ENCODE data around the gene IGF2BP2.
"Not testable (repeated sequence)": the region's sequence is repeated elsewhere in the genome, so short reads cannot be mapped to it uniquely, and the experiment has no call there.

The IGF2BP2 gene

GRCh38 chr3:185778094-185778493 is 46.7 kb downstream of the IGF2BP2 start:
- WGBS, 2 donors (ENCODE audit: extremely low coverage in 2 of 2, insufficient read length in 2 of 2, insufficient replicate concordance in 1 of 2) = no CpG with 5 or more reads among the region's 4 CpGs
- Histone ChIP-seq H3K27ac (replicated peaks; ENCODE audit: low read length) (no peak overlapping the region), H3K4me2 (ENCODE audit: insufficient read depth, low read length, poor library complexity, severe bottlenecking) (no peak overlapping the region), H2BK120ac (ENCODE audit: low read depth, low read length) (no peak overlapping the region), H3K4ac (ENCODE audit: low read length) (no peak overlapping the region), H3K4me3 (ENCODE audit: low read length in 2 of 2) (no peak overlapping the region), H3K14ac (ENCODE audit: low read length) (no peak overlapping the region), H3K18ac (ENCODE audit: low read length) (no peak overlapping the region), H2AFZ (ENCODE audit: low read length) (no peak overlapping the region), H3K9me3 (replicated peaks in 1 of 2; ENCODE audit: control insufficient read depth in 2 of 2, insufficient read depth in 1 of 2, low read depth in 1 of 2, low read length in 2 of 2) (no peaks in the 10 kb centered on the region), H3K23ac (ENCODE audit: low read depth, low read length, poor library complexity) (no peak overlapping the region), H2BK12ac (ENCODE audit: low read length) (no peak overlapping the region), H2AK5ac (ENCODE audit: low read depth, low read length) (no peak overlapping the region), H3K27me3 (ENCODE audit: control insufficient read depth in 3 of 3, insufficient read depth in 3 of 3, low read depth in 1 of 3, low read length in 3 of 3) (no peaks in the 10 kb centered on the region), H3K4me1 (ENCODE audit: control insufficient read depth in 2 of 2, insufficient read depth in 1 of 2, low read depth in 1 of 2, low read length in 2 of 2) (peaks cover 4 to 6% of the 10 kb centered on the region in 2 donors), H3K36me3 (replicated peaks in 1 of 2; ENCODE audit: control insufficient read depth in 2 of 2, insufficient read depth in 2 of 2, low read length in 2 of 2) (peaks cover 0 to 11% of the 10 kb centered on the region in 2 donors), H3K79me1 (ENCODE audit: low read depth, low read length) (peaks cover 3% of the 10 kb centered on the region), H2BK15ac (ENCODE audit: low read length) (no peak overlapping the region), H3K9ac (ENCODE audit: low read depth, low read length, poor library complexity) (no peak overlapping the region), H4K8ac (ENCODE audit: low read depth, low read length) (no peak overlapping the region), H2BK5ac (ENCODE audit: low read length) (no peak overlapping the region), H4K91ac (ENCODE audit: low read depth, low read length, poor library complexity) (no peak overlapping the region)
- no peak for DNase-seq (ENCODE audit: low spot score)

GRCh38 chr3:185770109-185770508 is 54.7 kb downstream of the IGF2BP2 start:
- no peak for DNase-seq (ENCODE audit: low spot score)
- H3K4me3 ChIP-seq (ENCODE audit: low read length in 2 of 2) = no peak overlapping the region
- no peaks in the 10 kb centered on the region for H3K36me3 ChIP-seq (replicated peaks in 1 of 2; ENCODE audit: control insufficient read depth in 2 of 2, insufficient read depth in 2 of 2, low read length in 2 of 2)
- H3K14ac ChIP-seq (ENCODE audit: low read length) = no peak overlapping the region
- H2BK120ac ChIP-seq (ENCODE audit: low read depth, low read length) = no peak overlapping the region
- no peak overlapping the region for H3K27ac ChIP-seq (replicated peaks; ENCODE audit: low read length)
- H4K8ac ChIP-seq (ENCODE audit: low read depth, low read length) = no peak overlapping the region
- no peaks in the 10 kb centered on the region for H3K9me3 ChIP-seq (replicated peaks in 1 of 2; ENCODE audit: control insufficient read depth in 2 of 2, insufficient read depth in 1 of 2, low read depth in 1 of 2, low read length in 2 of 2)
- H2AK5ac ChIP-seq (ENCODE audit: low read depth, low read length) = no peak overlapping the region
- H3K79me1 ChIP-seq (ENCODE audit: low read depth, low read length) = peaks cover 9% of the 10 kb centered on the region
- no peak overlapping the region for H2BK5ac ChIP-seq (ENCODE audit: low read length)
- no peak overlapping the region for H2BK15ac ChIP-seq (ENCODE audit: low read length)
- H3K4me1 ChIP-seq (ENCODE audit: control insufficient read depth in 2 of 2, insufficient read depth in 1 of 2, low read depth in 1 of 2, low read length in 2 of 2) = peaks cover 7 to 11% of the 10 kb centered on the region in 2 donors
- no peak overlapping the region for H4K91ac ChIP-seq (ENCODE audit: low read depth, low read length, poor library complexity)
- no peak overlapping the region for H3K4ac ChIP-seq (ENCODE audit: low read length)
- no peak overlapping the region for H3K23ac ChIP-seq (ENCODE audit: low read depth, low read length, poor library complexity)
- H3K27me3 ChIP-seq (ENCODE audit: control insufficient read depth in 3 of 3, insufficient read depth in 3 of 3, low read depth in 1 of 3, low read length in 3 of 3) = no peaks in the 10 kb centered on the region
- WGBS, 2 donors (ENCODE audit: extremely low coverage in 2 of 2, insufficient read length in 2 of 2, insufficient replicate concordance in 1 of 2) = no CpG with 5 or more reads among the region's 8 CpGs
- H3K18ac ChIP-seq (ENCODE audit: low read length) = no peak overlapping the region
- H2AFZ ChIP-seq (ENCODE audit: low read length) = no peak overlapping the region
- no peak overlapping the region for H3K9ac ChIP-seq (ENCODE audit: low read depth, low read length, poor library complexity)
- no peak overlapping the region for H3K4me2 ChIP-seq (ENCODE audit: insufficient read depth, low read length, poor library complexity, severe bottlenecking)
- no peak overlapping the region for H2BK12ac ChIP-seq (ENCODE audit: low read length)

GRCh38 chr3:185768578-185768982 is 56.3 kb downstream of the IGF2BP2 start:
- not testable (repeated sequence) for H2BK15ac ChIP-seq (ENCODE audit: low read length); H2BK120ac ChIP-seq (ENCODE audit: low read depth, low read length); H3K27me3 ChIP-seq (ENCODE audit: control insufficient read depth in 3 of 3, insufficient read depth in 3 of 3, low read depth in 1 of 3, low read length in 3 of 3); H3K36me3 ChIP-seq (replicated peaks in 1 of 2; ENCODE audit: control insufficient read depth in 2 of 2, insufficient read depth in 2 of 2, low read length in 2 of 2); H3K23ac ChIP-seq (ENCODE audit: low read depth, low read length, poor library complexity); H3K27ac ChIP-seq (replicated peaks; ENCODE audit: low read length); H3K9ac ChIP-seq (ENCODE audit: low read depth, low read length, poor library complexity); H2BK12ac ChIP-seq (ENCODE audit: low read length); H2BK5ac ChIP-seq (ENCODE audit: low read length); H3K18ac ChIP-seq (ENCODE audit: low read length); H3K9me3 ChIP-seq (replicated peaks in 1 of 2; ENCODE audit: control insufficient read depth in 2 of 2, insufficient read depth in 1 of 2, low read depth in 1 of 2, low read length in 2 of 2); H4K8ac ChIP-seq (ENCODE audit: low read depth, low read length); H2AFZ ChIP-seq (ENCODE audit: low read length); H3K4ac ChIP-seq (ENCODE audit: low read length); H3K14ac ChIP-seq (ENCODE audit: low read length); H3K79me1 ChIP-seq (ENCODE audit: low read depth, low read length); H3K4me2 ChIP-seq (ENCODE audit: insufficient read depth, low read length, poor library complexity, severe bottlenecking); H4K91ac ChIP-seq (ENCODE audit: low read depth, low read length, poor library complexity); H2AK5ac ChIP-seq (ENCODE audit: low read depth, low read length); H3K4me3 ChIP-seq (ENCODE audit: low read length in 2 of 2)
- DNase-seq (ENCODE audit: low spot score) = peak; percentile 60
- peaks cover 10 to 20% of the 10 kb centered on the region in 2 donors for H3K4me1 ChIP-seq (ENCODE audit: control insufficient read depth in 2 of 2, insufficient read depth in 1 of 2, low read depth in 1 of 2, low read length in 2 of 2)
- WGBS, 2 donors (ENCODE audit: extremely low coverage in 2 of 2, insufficient read length in 2 of 2, insufficient replicate concordance in 1 of 2) = no CpG with 5 or more reads among the region's 4 CpGs

- Histone ChIP-seq H3K4ac (ENCODE audit: low read length) (no peak overlapping the region), H3K4me2 (ENCODE audit: insufficient read depth, low read length, poor library complexity, severe bottlenecking) (no peak overlapping the region), H2BK5ac (ENCODE audit: low read length) (no peak overlapping the region), H3K4me1 (ENCODE audit: control insufficient read depth in 2 of 2, insufficient read depth in 1 of 2, low read depth in 1 of 2, low read length in 2 of 2) (peaks cover 10 to 19% of the 10 kb centered on the region in 2 donors), H2BK12ac (ENCODE audit: low read length) (no peak overlapping the region), H2BK120ac (ENCODE audit: low read depth, low read length) (no peak overlapping the region), H2AK5ac (ENCODE audit: low read depth, low read length) (no peak overlapping the region), H3K18ac (ENCODE audit: low read length) (no peak overlapping the region), H2AFZ (ENCODE audit: low read length) (no peak overlapping the region), H3K27ac (replicated peaks; ENCODE audit: low read length) (no peak overlapping the region), H3K27me3 (ENCODE audit: control insufficient read depth in 3 of 3, insufficient read depth in 3 of 3, low read depth in 1 of 3, low read length in 3 of 3) (no peaks in the 10 kb centered on the region), H3K9ac (ENCODE audit: low read depth, low read length, poor library complexity) (no peak overlapping the region), H4K8ac (ENCODE audit: low read depth, low read length) (no peak overlapping the region), H4K91ac (ENCODE audit: low read depth, low read length, poor library complexity) (no peak overlapping the region), H3K23ac (ENCODE audit: low read depth, low read length, poor library complexity) (no peak overlapping the region), H3K79me1 (ENCODE audit: low read depth, low read length) (peaks cover 5% of the 10 kb centered on the region), H2BK15ac (ENCODE audit: low read length) (no peak overlapping the region), H3K36me3 (replicated peaks in 1 of 2; ENCODE audit: control insufficient read depth in 2 of 2, insufficient read depth in 2 of 2, low read length in 2 of 2) (no peaks in the 10 kb centered on the region), H3K14ac (ENCODE audit: low read length) (no peak overlapping the region), H3K4me3 (ENCODE audit: low read length in 2 of 2) (no peak overlapping the region), H3K9me3 (replicated peaks in 1 of 2; ENCODE audit: control insufficient read depth in 2 of 2, insufficient read depth in 1 of 2, low read depth in 1 of 2, low read length in 2 of 2) (no peaks in the 10 kb centered on the region)
- DNase-seq (ENCODE audit: low spot score) = no peak
- WGBS, 2 donors (ENCODE audit: extremely low coverage in 2 of 2, insufficient read length in 2 of 2, insufficient replicate concordance in 1 of 2) = no CpG with 5 or more reads among the region's 3 CpGs
Observed at GRCh38 chr3:185767002-185767688, 57.7 kb downstream of the IGF2BP2 start.

Data from neuronal stem cell (in vitro differentiated cells).